Activated CD4-positive, CD25-positive, alpha-beta regulatory T cell treated with anti-CD3 and anti-CD28 coated beads, Interleukin-2, amount 50 U/mL, for 16 hours (primary cell): Measurements from ENCODE around the gene KRTAP5-6.

Source experiments
- DNase-seq: peaks from one replicate; pipeline ENCODE4 v3.0.0-alpha.2; 2020; ENCODE audit warnings: low read depth, low spot score

The KRTAP5-6 gene

DNA sequence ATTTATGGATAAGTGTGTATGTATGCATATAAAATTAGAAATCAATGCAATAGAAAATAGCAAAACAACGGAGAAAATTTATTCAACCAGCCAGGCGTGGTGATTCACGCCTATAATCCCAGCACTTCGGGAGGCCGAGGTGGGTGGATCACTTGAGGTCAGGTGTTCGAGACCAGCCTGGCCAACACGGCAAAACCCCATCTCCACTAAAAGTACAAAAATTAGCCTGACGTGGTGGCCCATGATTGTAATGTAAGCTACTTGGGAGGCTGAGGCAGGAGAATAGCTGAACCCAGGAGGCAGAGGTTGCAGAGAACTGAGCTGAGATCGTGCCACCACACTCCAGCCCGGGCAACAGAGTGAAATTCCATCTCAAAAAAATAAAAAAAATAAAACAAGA, 5.5 kb downstream of the KRTAP5-6 start:
- DNase-seq = no peak

- DNase-seq = no peak
Measured at GRCh38 chr11:1703146-1703545, 6.2 kb downstream of the KRTAP5-6 start.

DNA sequence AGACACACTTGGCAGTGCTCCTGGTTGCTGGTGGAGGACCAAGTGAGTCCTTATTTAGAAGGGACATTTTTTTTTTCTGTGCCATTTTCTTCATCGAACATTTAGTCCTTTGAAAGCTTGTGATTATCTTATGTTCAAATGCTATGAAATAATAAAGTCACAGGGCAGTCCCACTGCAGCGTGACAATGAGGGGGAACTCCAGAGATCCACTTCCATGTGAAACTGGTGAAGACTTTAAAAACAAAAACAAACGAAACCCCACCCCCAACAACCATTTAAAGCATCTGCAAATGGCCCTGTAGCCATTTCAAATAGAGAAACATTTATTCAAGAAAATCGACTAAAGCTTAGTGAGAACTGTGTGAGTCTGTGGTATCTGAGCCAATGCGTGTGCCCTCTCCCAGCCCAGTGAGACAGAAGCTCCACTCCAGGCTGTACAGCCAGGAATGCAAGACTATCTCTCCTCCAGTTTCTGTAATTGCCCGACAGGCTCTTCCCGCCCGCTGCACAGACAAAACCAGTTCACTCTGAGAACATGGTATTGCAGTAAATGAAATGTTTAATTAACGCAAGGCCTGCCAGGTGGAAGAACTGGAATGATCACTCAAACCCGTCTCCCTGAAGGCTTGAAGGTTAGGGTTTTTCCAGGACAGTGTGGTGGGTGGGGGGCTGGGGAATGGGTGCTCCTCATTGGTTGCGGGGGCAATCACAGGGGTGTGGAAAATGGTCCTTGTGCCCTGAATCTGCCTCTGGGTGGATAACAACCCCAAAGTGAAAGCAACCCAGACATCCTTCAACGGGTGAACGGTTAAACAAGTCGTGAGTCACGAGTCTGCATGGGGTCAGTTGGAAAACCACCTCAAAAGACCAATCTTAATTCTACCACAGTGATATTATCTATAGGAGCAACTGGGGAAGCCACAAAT, 8.4 kb downstream of the KRTAP5-6 start:
- DNase-seq = no peak

GRCh38 chr11:1706634-1707400, 9.8 kb downstream of the KRTAP5-6 start:
- no peak for DNase-seq

DNA sequence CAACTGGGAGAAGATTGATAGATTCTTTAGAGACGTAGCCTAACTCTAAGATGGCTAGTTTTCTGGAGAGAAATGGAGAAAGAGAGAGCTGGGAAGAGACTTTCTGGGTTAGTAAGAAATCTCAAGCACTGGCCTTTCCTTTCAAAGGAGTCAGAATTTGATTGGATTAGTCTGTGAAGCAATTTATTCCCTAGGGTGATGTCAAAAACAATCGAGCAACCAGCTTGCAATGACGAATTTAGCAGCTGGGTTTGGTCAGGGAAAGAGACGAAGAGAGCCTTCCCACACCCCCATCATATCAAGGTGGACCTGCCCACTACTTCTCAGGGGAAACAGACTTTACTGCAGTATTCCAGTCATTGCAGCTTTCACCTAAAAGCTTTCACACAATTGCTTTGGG, 10.8 kb downstream of the KRTAP5-6 start:
- no peak for DNase-seq

GRCh38 chr11:1708716-1709115, 11.7 kb downstream of the KRTAP5-6 start:
- no peak for DNase-seq

DNA sequence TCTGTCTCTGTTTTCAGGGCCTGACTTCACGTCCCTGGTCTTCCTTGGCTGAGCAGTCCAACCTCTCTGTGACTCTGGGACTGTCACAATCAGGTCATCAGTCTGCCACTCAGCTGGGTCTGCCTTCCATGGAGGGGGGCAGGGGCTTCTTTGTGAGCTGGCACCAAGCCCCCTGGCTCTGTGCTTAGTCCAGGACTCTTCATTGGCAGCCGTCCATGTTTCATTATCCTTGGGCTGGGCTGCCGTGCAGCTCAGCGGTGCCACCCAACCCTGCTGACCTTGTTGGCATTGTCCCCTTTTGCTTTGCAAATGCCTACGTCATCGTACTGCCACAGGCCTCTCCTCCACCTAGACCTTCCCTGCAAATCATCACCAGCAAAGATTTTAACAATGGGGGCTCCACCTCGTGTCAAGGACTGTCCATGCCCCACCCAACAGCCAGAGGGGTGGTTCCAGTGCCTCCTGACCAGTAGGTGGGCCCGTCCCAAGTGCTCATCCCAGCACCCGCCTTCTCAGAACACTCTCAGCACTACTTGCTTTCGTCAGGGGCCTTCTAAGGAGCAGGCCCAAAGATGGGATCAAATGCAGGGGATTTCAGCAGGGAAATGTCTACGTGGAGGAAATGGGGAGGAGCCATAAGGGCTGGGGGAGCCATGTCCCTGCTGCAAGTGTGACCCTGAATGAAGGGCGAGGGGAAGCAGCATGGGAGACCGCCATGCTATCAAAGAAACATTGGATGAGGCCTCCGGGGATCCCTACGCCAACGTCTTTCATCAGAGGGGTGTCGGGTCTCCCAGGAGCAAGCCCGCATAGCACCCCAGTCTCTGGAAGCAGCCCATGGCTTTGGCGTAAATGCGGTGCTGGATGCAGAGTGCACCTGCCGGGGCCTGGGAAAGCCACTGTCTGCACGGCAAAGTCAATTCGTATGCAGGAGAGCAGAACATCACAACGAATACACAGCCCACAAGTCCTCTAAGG, 18.2 kb downstream of the KRTAP5-6 start:
- no peak for DNase-seq

DNA sequence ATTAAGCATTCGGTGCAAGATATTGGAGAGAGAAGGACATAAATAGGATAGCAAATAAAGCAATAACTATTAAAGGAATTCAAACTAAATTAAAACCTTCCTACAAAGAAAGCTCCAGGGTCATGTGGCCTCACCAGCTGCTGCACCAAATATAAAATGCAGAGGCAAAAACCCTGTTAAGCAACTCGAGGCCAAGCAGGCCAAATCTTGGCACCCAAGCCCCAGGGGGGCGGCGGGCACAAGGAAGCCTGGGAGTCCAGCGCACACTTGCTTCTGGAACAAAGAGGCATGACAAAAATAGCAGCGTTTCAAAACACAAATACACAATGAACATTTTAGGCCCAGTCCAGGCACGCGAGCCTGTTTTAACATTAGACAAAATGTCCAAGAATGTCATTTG, 20.8 kb downstream of the KRTAP5-6 start:
- no peak for DNase-seq

- no peak for DNase-seq
Measured at GRCh38 chr11:1718326-1718725, 21.3 kb downstream of the KRTAP5-6 start.

DNA sequence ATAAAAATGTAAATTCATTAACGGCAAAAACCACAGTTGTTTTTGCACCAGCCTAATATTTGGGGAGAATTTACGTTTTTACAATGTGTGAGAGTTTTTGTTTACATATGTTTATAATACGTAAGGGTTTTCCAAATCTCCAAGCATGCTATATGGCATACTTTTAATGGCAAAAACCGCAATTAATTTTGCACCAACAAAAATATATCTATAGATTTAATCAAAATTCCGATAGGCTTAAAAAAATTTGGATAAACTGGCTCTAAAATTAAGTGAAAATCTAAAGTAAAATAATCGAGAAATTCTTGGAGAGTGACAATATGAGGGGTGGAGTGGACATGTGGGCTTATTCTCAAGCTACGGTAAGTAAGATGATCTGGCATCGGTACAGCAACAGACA, 22.8 kb downstream of the KRTAP5-6 start:
- DNase-seq = no peak

GRCh38 chr11:1727096-1727690, 30.2 kb downstream of the KRTAP5-6 start:
- DNase-seq = no peak

GRCh38 chr11:1727861-1728260, 30.9 kb downstream of the KRTAP5-6 start:
- DNase-seq = no peak

- no peak for DNase-seq
Measured at GRCh38 chr11:1728301-1728700, 31.3 kb downstream of the KRTAP5-6 start.

- DNase-seq = no peak
Measured at GRCh38 chr11:1728931-1729691, 32.1 kb downstream of the KRTAP5-6 start.

DNA sequence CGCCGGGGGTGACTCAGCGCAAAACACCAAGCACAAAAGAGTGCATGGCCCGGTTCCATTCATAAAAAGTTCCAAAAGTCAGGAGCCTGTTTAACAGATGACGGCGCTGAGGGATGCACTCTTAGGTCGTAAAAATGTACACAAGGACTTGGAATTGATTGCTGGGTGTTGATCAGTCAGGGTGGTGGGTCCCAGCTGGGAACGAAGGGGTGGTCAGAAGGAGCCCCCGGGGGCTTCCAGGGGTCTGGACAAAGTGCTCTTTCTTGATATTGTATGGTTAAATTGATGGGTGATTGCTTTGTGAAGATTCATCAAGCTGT, 32.7 kb downstream of the KRTAP5-6 start:
- DNase-seq = no peak

- DNase-seq = no peak
Measured at GRCh38 chr11:1730059-1730629, 33.1 kb downstream of the KRTAP5-6 start.

DNA sequence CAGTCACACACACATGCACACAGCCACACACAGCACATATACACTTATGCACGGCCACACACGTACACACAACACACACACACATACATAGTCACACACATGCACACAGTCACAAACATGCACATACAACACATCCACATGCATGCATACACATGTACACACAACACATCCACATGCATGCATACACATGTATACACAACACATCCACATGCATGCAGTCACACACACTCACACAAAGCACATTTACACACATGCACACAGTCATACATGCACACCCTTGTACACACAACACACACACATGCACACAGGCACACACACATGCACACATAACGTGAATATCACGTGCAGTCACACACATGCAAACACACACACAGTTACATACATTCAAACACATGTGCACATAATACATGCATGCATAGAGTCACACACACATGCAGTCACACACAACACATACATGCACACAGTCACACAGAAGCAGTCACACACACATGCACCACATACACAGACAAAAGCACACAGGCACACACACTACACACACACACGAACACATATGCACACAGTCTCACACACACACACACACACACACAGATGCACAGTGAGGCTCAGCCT, 34.6 kb downstream of the KRTAP5-6 start:
- no peak for DNase-seq

DNA sequence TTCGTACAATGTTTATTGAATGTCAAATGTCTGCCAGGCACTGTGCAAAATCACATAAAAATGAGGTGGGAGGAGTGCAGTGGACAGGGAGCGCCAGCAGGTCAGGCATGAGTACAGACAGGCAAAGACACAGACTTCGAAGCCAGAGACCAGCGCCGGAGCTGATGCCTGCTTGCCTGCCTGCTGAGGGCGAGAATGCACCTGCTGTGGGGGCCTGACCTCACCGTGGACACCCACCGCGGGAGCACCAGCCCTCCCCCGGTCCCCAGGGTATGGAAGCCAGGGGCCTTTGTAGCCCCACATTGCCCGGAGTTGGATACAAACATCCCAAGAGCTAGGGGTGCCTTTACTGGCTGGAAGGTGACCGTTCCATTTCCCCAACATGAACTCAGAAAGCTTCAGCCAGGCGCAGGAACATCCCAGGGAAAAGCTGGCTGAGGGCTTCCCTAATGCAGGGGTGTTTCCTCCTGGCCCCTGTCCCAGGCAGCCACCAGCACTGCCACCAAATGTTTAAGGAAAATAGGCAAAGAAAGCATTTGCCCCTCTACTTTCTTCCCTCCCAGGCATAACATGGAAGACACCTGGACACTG, 35.5 kb downstream of the KRTAP5-6 start:
- DNase-seq = no peak

DNA sequence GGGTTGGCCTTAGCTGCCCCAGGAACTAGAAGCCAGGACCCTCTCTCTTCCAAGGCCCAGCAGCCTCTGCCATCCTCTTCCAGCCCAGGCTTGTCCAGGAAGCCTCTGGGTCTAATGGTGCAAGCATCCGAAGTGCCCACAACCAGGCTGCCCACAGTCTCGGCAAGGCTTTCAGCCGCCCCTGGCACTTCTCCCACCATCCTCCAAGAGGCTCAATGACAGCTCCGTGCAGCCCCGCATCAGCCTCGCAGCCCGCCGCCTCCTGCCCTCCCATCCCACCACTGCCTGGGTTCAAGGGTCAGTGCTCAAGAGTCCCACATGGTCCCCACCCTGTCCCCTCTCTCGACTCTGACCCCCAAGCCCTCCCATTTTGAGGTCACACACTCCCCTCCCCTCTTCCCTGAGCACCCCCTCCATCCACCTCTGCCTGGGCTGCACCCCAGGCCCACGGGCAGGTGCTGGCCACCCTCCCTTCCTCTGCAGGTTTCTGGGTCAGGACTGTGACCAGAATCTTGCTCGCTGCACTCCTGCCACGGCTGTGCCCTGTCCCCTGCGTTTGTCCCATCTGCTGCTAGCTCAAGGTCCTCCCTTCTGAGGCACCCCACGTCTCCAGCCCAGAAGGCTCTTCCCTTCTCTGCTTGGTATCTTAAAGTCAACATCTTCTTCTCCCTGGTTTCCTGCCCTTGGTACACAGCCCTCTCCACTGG, 36.2 kb downstream of the KRTAP5-6 start:
- DNase-seq = no peak
